Liver (tissue), 3 donors: ENCODE data around the gene PPID.

Experiments
- ATF3 ChIP-seq: IDR thresholded peaks from 2 replicates; pipeline ENCODE4 v1.6.1; 2016; ENCODE audit warnings: antibody characterized with exemption
- CTCF ChIP-seq: fragments of 150-350 bp; IDR thresholded peaks from 2 replicates; pipeline ENCODE4 v1.5.1; 2017; ENCODE audit warnings: improper control_type of control experiment, low read depth, low read length; ENCODE audit not compliant: missing input control
- EGR1 ChIP-seq, 2 donors: IDR thresholded peaks; 2 replicates each; pipeline ENCODE4 v1.6.1; 2016 to 2018; ENCODE audit warnings: antibody characterized with exemption in 2 of 2, low read depth in 2 of 2
- GABPA ChIP-seq, 2 donors: IDR thresholded peaks in 1 of 2; conservative IDR thresholded peaks in 1 of 2; 2 replicates each; pipeline ENCODE4 v1.6.1; 2016; ENCODE audit warnings: antibody characterized with exemption in 2 of 2, mild to moderate bottlenecking in 1 of 2, moderate library complexity in 1 of 2
- JUND ChIP-seq, 2 donors: IDR thresholded peaks; 2 replicates each; pipeline ENCODE4 v1.6.1; 2016; ENCODE audit warnings: antibody characterized with exemption in 2 of 2
- MAX ChIP-seq: IDR thresholded peaks from 2 replicates; pipeline ENCODE4 v1.6.1; 2016; ENCODE audit warnings: antibody characterized with exemption
- NR2F2 ChIP-seq: IDR thresholded peaks from 2 replicates; pipeline ENCODE4 v1.6.1; 2016; ENCODE audit warnings: antibody characterized with exemption
- RAD21 ChIP-seq, 2 donors: IDR thresholded peaks; 2 replicates each; pipeline ENCODE4 v1.6.1; 2016; ENCODE audit warnings: antibody characterized with exemption in 2 of 2, mild to moderate bottlenecking in 2 of 2
- REST ChIP-seq: IDR thresholded peaks from 2 replicates; pipeline ENCODE4 v1.6.1; 2016; ENCODE audit warnings: antibody characterized with exemption, mild to moderate bottlenecking
- SP1 ChIP-seq: IDR thresholded peaks from 2 replicates; pipeline ENCODE4 v1.6.1; 2018; ENCODE audit warnings: antibody characterized with exemption, mild to moderate bottlenecking
- TAF1 ChIP-seq: conservative IDR thresholded peaks from 2 replicates; pipeline ENCODE4 v1.6.1; 2016; ENCODE audit warnings: antibody characterized with exemption, mild to moderate bottlenecking
- donor health status: healthy.
- donor health status: healthy.

- TF ChIP-seq CTCF: no peak
- peak; percentile 40 for TF ChIP-seq MAX
- TF ChIP-seq NR2F2: no peak
- no peak for TF ChIP-seq TAF1
- TF ChIP-seq REST: no peak
- TF ChIP-seq GABPA (IDR thresholded peaks at IDR 0.05 in 1 of 2, conservative IDR thresholded peaks at IDR 0.05 in 1 of 2): no peak
- no peak for TF ChIP-seq EGR1 (IDR thresholded peaks at IDR 0.05; ENCODE audit: low read depth in 2 of 2)
- TF ChIP-seq ATF3: no peak
- TF ChIP-seq RAD21 (IDR thresholded peaks at IDR 0.05): no peak
- TF ChIP-seq SP1: no peak
- TF ChIP-seq JUND (IDR thresholded peaks at IDR 0.05): no peak
Measured at GRCh38 chr4:158722291-158722916, 792 bp downstream of the PPID start.
